ENCODE data around the gene GLRA3. TPM values are rescaled to one million over a fixed set of nuclear protein-coding genes. Genes with fewer than 3 reads are reported as not detected.
A peak's percentile ranks its signal among the peaks of the same experiment; 100 is the strongest.

GLRA3 gene
- total RNA-seq, 1 donor from 2014 or later, result not detected

- no peak overlapping the region for H3K27ac ChIP-seq
- intact Hi-C loops (cut with DNase I), result no loop called here
- H3K27me3 ChIP-seq, result no peaks in the 10 kb centered on the region
- H3K4me3 ChIP-seq, result no peak overlapping the region
- no peaks in the 10 kb centered on the region for H3K4me1 ChIP-seq
- ATAC-seq, result no peak
- no peak for DNase-seq
- H3K36me3 ChIP-seq, result no peaks in the 10 kb centered on the region
- no peaks in the 10 kb centered on the region for H3K9me3 ChIP-seq
- no peak for TF ChIP-seq CTCF (IDR thresholded peaks at IDR 0.05)
These were observed 228.7 kb downstream of the GLRA3 start for GRCh38 chr4:174600391-174600790.

- no peaks in the 10 kb centered on the region for H3K4me1 ChIP-seq
- no peaks in the 10 kb centered on the region for H3K27me3 ChIP-seq
- intact Hi-C loops (cut with DNase I), result no loop called here
- TF ChIP-seq CTCF (IDR thresholded peaks at IDR 0.05), result no peak
- DNase-seq, result no peak
- no peak overlapping the region for H3K27ac ChIP-seq
- H3K4me3 ChIP-seq, result no peak overlapping the region
- no peaks in the 10 kb centered on the region for H3K9me3 ChIP-seq
- no peaks in the 10 kb centered on the region for H3K36me3 ChIP-seq
- ATAC-seq, result no peak
These were observed 230.2 kb downstream of the GLRA3 start for GRCh38 chr4:174598800-174599199.

GRCh38 chr4:174596513-174596912 lies 232.5 kb downstream of the GLRA3 start:
- Histone ChIP-seq H3K9me3 (no peaks in the 10 kb centered on the region), H3K4me1 (no peaks in the 10 kb centered on the region), H3K4me3 (no peak overlapping the region), H3K36me3 (no peaks in the 10 kb centered on the region), H3K27me3 (no peaks in the 10 kb centered on the region), H3K27ac (no peak overlapping the region)
- DNase-seq (no peak), ATAC-seq (no peak)
- no peak for TF ChIP-seq CTCF (IDR thresholded peaks at IDR 0.05)
- intact Hi-C loops (cut with DNase I), result no loop called here

GRCh38 chr4:174595141-174595929 lies 233.7 kb downstream of the GLRA3 start:
- no peak for ATAC-seq
- no peak for DNase-seq
- H3K36me3 ChIP-seq, result no peaks in the 10 kb centered on the region

GRCh38 chr4:174593701-174594100 lies 235.3 kb downstream of the GLRA3 start:
- no peaks in the 10 kb centered on the region for H3K36me3 ChIP-seq
- no peak for DNase-seq
- no peak for TF ChIP-seq CTCF (IDR thresholded peaks at IDR 0.05)
- peak overlapping the region; percentile 11 for H3K27ac ChIP-seq
- ATAC-seq, result peak; percentile 38
- H3K4me1 ChIP-seq, result no peaks in the 10 kb centered on the region
- H3K4me3 ChIP-seq, result no peak overlapping the region
- intact Hi-C loops (cut with DNase I), result no loop called here
- H3K27me3 ChIP-seq, result no peaks in the 10 kb centered on the region
- H3K9me3 ChIP-seq, result no peaks in the 10 kb centered on the region

More at GRCh38 chr4:174595141-174595929, 233.7 kb downstream of the GLRA3 start:
- H3K27ac ChIP-seq, result no peak overlapping the region
- H3K27me3 ChIP-seq, result no peaks in the 10 kb centered on the region
- H3K4me1 ChIP-seq, result no peaks in the 10 kb centered on the region
- H3K4me3 ChIP-seq, result no peak overlapping the region
- H3K9me3 ChIP-seq, result no peaks in the 10 kb centered on the region
- no peak for TF ChIP-seq CTCF (IDR thresholded peaks at IDR 0.05)
- intact Hi-C loops (cut with DNase I), result no loop called here
